RWPE2 (cell line): ENCODE data around the gene AARS2.

Experiments
- ATAC-seq: fragments of 200-7000 bp; cut with Tn5 transposase; 3 replicates; pipeline ENCODE4 v1.9.1; 2021; ENCODE audit warnings: low read depth
- DNase-seq: peaks from one replicate; pipeline ENCODE4 v3.0.0-alpha.2; 2020; ENCODE audit warnings: low spot score
- H3K27ac ChIP-seq: fragments of 450-650 bp; 2 replicates; pipeline ENCODE4 v1.5.1; 2017; ENCODE audit warnings: mild to moderate bottlenecking; ENCODE audit not compliant: poor library complexity, severe bottlenecking
- H3K27me3 ChIP-seq: fragments of 250-450 bp; sonication (Bioruptor Pico); 2 replicates; pipeline ENCODE4 v1.5.1; 2021; ENCODE audit warnings: mild to moderate bottlenecking, moderate library complexity; ENCODE audit not compliant: insufficient read depth, poor library complexity, severe bottlenecking
- H3K36me3 ChIP-seq: fragments of 250-450 bp; sonication (Bioruptor Pico); 2 replicates; pipeline ENCODE4 v1.5.1; 2020; ENCODE audit warnings: low read depth, mild to moderate bottlenecking, moderate library complexity
- H3K4me1 ChIP-seq: fragments of 250-450 bp; sonication (Bioruptor Pico); 2 replicates; pipeline ENCODE4 v1.5.1; 2021; ENCODE audit warnings: mild to moderate bottlenecking, moderate library complexity; ENCODE audit not compliant: insufficient read depth, poor library complexity, severe bottlenecking
- H3K4me3 ChIP-seq: fragments of 250-450 bp; sonication (Bioruptor Pico); 2 replicates; pipeline ENCODE4 v1.5.1; 2021; ENCODE audit warnings: mild to moderate bottlenecking, moderate library complexity; ENCODE audit not compliant: severe bottlenecking
- H3K9me3 ChIP-seq: fragments of 250-450 bp; sonication (Bioruptor Pico); 2 replicates; pipeline ENCODE4 v1.5.1; 2021; ENCODE audit warnings: mild to moderate bottlenecking, moderate library complexity; ENCODE audit not compliant: severe bottlenecking
- TF ChIP-seq, protein P1 (sequence below): fragments of 450-650 bp; IDR thresholded peaks from one replicate; pipeline ENCODE4 v1.5.1; 2017; ENCODE audit warnings: mild to moderate bottlenecking, moderate library complexity; ENCODE audit not compliant: poor library complexity, severe bottlenecking

Gene AARS2

DNA sequence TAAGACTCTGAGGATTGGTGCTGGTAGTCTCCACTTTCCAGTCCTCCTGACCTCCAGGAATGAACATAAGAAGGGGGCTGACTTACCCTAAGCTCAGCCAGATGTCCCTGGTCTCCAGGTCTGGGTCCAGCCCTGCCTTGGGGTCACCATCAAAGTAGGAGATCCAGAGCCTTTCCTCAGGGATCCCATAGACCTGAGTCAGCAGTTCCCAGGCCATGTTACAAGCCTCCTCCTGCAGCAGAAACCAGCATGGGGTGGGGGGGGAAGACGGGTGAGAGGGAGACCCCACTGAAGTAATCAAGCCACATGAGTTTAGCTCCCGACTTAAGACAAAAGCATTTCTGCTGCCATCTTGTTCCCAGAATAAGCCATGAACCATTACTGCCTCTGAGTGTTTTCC, 1.8 kb downstream of the AARS2 start:
- no peak overlapping the region for H3K27ac ChIP-seq
- no peak overlapping the region for H3K4me3 ChIP-seq
- ATAC-seq, result no peak
- no peaks in the 10 kb centered on the region for H3K27me3 ChIP-seq
- no peaks in the 10 kb centered on the region for H3K9me3 ChIP-seq
- peaks cover 15% of the 10 kb centered on the region for H3K4me1 ChIP-seq
- H3K36me3 ChIP-seq, result peaks cover 44% of the 10 kb centered on the region
- TF ChIP-seq, protein P1, sequence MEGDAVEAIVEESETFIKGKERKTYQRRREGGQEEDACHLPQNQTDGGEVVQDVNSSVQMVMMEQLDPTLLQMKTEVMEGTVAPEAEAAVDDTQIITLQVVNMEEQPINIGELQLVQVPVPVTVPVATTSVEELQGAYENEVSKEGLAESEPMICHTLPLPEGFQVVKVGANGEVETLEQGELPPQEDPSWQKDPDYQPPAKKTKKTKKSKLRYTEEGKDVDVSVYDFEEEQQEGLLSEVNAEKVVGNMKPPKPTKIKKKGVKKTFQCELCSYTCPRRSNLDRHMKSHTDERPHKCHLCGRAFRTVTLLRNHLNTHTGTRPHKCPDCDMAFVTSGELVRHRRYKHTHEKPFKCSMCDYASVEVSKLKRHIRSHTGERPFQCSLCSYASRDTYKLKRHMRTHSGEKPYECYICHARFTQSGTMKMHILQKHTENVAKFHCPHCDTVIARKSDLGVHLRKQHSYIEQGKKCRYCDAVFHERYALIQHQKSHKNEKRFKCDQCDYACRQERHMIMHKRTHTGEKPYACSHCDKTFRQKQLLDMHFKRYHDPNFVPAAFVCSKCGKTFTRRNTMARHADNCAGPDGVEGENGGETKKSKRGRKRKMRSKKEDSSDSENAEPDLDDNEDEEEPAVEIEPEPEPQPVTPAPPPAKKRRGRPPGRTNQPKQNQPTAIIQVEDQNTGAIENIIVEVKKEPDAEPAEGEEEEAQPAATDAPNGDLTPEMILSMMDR, result no peak
- DNase-seq, result no peak

DNA sequence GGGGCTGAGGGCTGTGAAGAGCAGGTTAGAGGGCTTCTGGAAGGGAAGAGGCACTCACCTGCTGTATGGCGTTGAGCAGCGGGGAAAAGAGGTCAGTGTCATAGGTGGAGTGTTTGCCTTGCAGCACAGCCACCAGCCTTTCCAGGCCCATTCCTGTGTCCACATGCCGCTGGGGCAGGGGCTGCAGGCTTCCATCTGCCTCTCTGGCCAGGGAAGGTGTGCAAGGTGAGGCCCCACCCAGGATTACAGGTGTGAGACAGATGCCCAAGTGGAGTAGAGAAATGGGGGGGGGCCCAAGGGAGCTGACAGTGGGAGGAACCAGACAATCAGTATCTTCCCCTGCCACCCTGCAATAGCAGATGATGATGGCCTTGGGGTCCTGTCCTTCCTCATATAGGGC, 2.9 kb downstream of the AARS2 start:
- Histone ChIP-seq H3K27me3 (no peaks in the 10 kb centered on the region), H3K36me3 (peaks cover 51% of the 10 kb centered on the region), H3K4me3 (no peak overlapping the region), H3K9me3 (no peaks in the 10 kb centered on the region), H3K27ac (no peak overlapping the region), H3K4me1 (peaks cover 15% of the 10 kb centered on the region)
- no peak for DNase-seq
- TF ChIP-seq, protein P1, result no peak
- no peak for ATAC-seq

DNA sequence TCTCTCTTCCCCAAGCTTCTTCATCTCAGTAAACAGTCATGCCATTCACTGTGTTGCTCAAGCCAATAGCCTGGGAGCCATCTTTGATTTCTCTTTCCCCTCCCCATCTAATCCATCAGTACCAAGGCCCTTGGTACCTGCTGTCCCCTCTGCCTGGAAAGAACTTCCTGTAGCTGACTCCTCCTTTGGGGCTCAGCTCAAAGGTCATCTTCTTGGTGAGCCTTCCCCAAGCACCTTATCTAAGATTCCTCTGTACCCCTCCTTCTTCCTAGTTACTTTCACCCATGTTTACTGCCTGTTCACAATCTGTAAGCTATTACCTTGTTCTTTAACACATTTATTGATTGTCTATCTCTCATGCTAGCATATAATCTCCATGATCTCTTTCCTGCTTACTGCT, 3.5 kb downstream of the AARS2 start:
- ATAC-seq (no peak), DNase-seq (no peak)
- H3K9me3 ChIP-seq, result no peaks in the 10 kb centered on the region
- no peak overlapping the region for H3K4me3 ChIP-seq
- H3K4me1 ChIP-seq, result peaks cover 15% of the 10 kb centered on the region
- TF ChIP-seq, protein P1, result no peak
- no peaks in the 10 kb centered on the region for H3K27me3 ChIP-seq
- no peak overlapping the region for H3K27ac ChIP-seq
- H3K36me3 ChIP-seq, result peaks cover 57% of the 10 kb centered on the region

DNA sequence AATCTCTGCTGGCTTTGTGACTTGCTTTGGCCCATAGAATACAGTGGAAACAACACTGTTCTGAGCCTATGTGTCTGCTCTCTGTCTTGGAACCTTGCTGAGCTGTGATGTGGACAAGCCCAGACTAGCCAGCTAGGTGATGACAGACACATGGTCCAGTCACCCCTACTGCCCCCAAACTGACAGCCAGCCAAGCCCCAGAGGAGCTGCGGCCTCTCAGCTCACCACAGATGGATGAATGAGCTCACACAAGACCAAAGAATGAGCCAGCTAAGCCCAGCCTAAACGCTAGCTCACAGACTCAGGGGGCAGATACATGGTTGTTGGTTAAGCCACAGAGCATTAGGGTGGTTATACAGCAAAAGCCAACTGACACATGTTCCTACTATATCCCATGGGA, 4.1 kb downstream of the AARS2 start:
- ATAC-seq, result peak; percentile 61

DNA sequence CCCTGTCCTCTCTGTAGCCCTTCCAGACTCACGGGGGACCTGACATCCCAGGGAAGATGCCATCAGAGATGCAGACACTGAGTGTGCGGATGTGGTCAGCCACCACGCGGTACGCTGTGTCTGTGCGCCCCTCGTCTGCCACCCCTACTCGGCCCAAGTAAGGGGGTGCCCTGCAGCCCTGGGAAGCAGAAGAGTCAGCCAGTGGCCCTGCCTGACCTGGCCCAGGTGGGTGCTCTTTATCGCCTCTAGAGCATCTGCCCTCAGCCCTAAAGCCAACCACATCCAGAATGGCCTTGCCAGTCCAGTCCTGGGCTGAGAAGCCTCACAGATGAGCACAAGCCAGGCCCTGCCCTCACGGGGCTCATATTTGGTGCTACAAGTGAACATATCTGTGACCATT, 5.9 kb downstream of the AARS2 start:
- no peak for ATAC-seq
- H3K36me3 ChIP-seq, result peaks cover 78% of the 10 kb centered on the region
- no peak overlapping the region for H3K4me3 ChIP-seq
- no peaks in the 10 kb centered on the region for H3K27me3 ChIP-seq
- TF ChIP-seq, protein P1, result no peak
- peaks cover 12% of the 10 kb centered on the region for H3K4me1 ChIP-seq
- DNase-seq, result no peak
- no peak overlapping the region for H3K27ac ChIP-seq
- H3K9me3 ChIP-seq, result no peaks in the 10 kb centered on the region

More for the DNA sequence above, 4.1 kb downstream of the AARS2 start:
- no peak overlapping the region for H3K27ac ChIP-seq
- no peaks in the 10 kb centered on the region for H3K27me3 ChIP-seq
- peaks cover 15% of the 10 kb centered on the region for H3K4me1 ChIP-seq
- no peak overlapping the region for H3K4me3 ChIP-seq
- no peak for DNase-seq
- H3K36me3 ChIP-seq, result peaks cover 62% of the 10 kb centered on the region
- no peaks in the 10 kb centered on the region for H3K9me3 ChIP-seq
- TF ChIP-seq, protein P1, result no peak
